Measurements from ENCODE around the gene F8.
"Not testable (repeated sequence)": the region's sequence is repeated elsewhere in the genome, so short reads cannot be mapped to it uniquely, and the experiment has no call there.

The F8 gene

GRCh38 chrX:155009994-155010472 is 12.5 kb downstream of the F8 start:
- no peak for DNase-seq (ENCODE audit: low read depth, low spot score)
- Histone ChIP-seq H3K27me3 (ENCODE audit: insufficient read depth, insufficient read length) (no peaks in the 10 kb centered on the region), H3K4me3 (ENCODE audit: insufficient read length, low read depth) (no peak overlapping the region), H3K4me1 (ENCODE audit: insufficient read depth, insufficient read length) (no peaks in the 10 kb centered on the region), H3K36me3 (ENCODE audit: insufficient read depth, insufficient read length, low read length) (no peaks in the 10 kb centered on the region), H3K9ac (ENCODE audit: insufficient read length, low read depth) (no peak overlapping the region), H3K9me3 (ENCODE audit: insufficient read depth, low read length) (no peaks in the 10 kb centered on the region)
- TF ChIP-seq ZNF274 (IDR thresholded peaks at IDR 0.05; ENCODE audit: low read depth, low read length) (no peak), YY1 (IDR thresholded peaks at IDR 0.05; ENCODE audit: insufficient read depth, insufficient read length) (no peak), SUZ12 (IDR thresholded peaks at IDR 0.05; ENCODE audit: extremely low read depth, insufficient read depth, insufficient read length) (no peak)

- H3K4me3 ChIP-seq (ENCODE audit: insufficient read length, low read depth); H3K9ac ChIP-seq (ENCODE audit: insufficient read length, low read depth); H3K4me1 ChIP-seq (ENCODE audit: insufficient read depth, insufficient read length); DNase-seq (ENCODE audit: low read depth, low spot score); H3K9me3 ChIP-seq (ENCODE audit: insufficient read depth, low read length); H3K36me3 ChIP-seq (ENCODE audit: insufficient read depth, insufficient read length, low read length); H3K27me3 ChIP-seq (ENCODE audit: insufficient read depth, insufficient read length): not testable (repeated sequence)
Observed at GRCh38 chrX:155008578-155008977, 13.9 kb downstream of the F8 start.

GRCh38 chrX:155006913-155007671 is 15.4 kb downstream of the F8 start:
- not testable (repeated sequence) for H3K9me3 ChIP-seq (ENCODE audit: insufficient read depth, low read length); H3K4me3 ChIP-seq (ENCODE audit: insufficient read length, low read depth); DNase-seq (ENCODE audit: low read depth, low spot score); H3K27me3 ChIP-seq (ENCODE audit: insufficient read depth, insufficient read length); H3K4me1 ChIP-seq (ENCODE audit: insufficient read depth, insufficient read length); H3K9ac ChIP-seq (ENCODE audit: insufficient read length, low read depth); H3K36me3 ChIP-seq (ENCODE audit: insufficient read depth, insufficient read length, low read length)

- not testable (repeated sequence) for H3K9me3 ChIP-seq (ENCODE audit: insufficient read depth, low read length); H3K4me1 ChIP-seq (ENCODE audit: insufficient read depth, insufficient read length); H3K4me3 ChIP-seq (ENCODE audit: insufficient read length, low read depth); H3K36me3 ChIP-seq (ENCODE audit: insufficient read depth, insufficient read length, low read length); H3K9ac ChIP-seq (ENCODE audit: insufficient read length, low read depth); H3K27me3 ChIP-seq (ENCODE audit: insufficient read depth, insufficient read length); DNase-seq (ENCODE audit: low read depth, low spot score)
Observed at GRCh38 chrX:155006379-155006778, 16.1 kb downstream of the F8 start.

- TF ChIP-seq YY1 (IDR thresholded peaks at IDR 0.05; ENCODE audit: insufficient read depth, insufficient read length) (no peak), SUZ12 (IDR thresholded peaks at IDR 0.05; ENCODE audit: extremely low read depth, insufficient read depth, insufficient read length) (no peak), ZNF274 (IDR thresholded peaks at IDR 0.05; ENCODE audit: low read depth, low read length) (no peak)
- Histone ChIP-seq H3K27me3 (ENCODE audit: insufficient read depth, insufficient read length) (no peaks in the 10 kb centered on the region), H3K9me3 (ENCODE audit: insufficient read depth, low read length) (no peaks in the 10 kb centered on the region), H3K36me3 (ENCODE audit: insufficient read depth, insufficient read length, low read length) (no peaks in the 10 kb centered on the region), H3K4me3 (ENCODE audit: insufficient read length, low read depth) (no peak overlapping the region), H3K9ac (ENCODE audit: insufficient read length, low read depth) (no peak overlapping the region), H3K4me1 (ENCODE audit: insufficient read depth, insufficient read length) (no peaks in the 10 kb centered on the region)
- no peak for DNase-seq (ENCODE audit: low read depth, low spot score)
Observed at GRCh38 chrX:155005190-155005589, 17.3 kb downstream of the F8 start.

GRCh38 chrX:155001873-155002272 is 20.6 kb downstream of the F8 start:
- H3K4me1 ChIP-seq (ENCODE audit: insufficient read depth, insufficient read length) = no peaks in the 10 kb centered on the region
- no peaks in the 10 kb centered on the region for H3K27me3 ChIP-seq (ENCODE audit: insufficient read depth, insufficient read length)
- no peak for DNase-seq (ENCODE audit: low read depth, low spot score)

DNA sequence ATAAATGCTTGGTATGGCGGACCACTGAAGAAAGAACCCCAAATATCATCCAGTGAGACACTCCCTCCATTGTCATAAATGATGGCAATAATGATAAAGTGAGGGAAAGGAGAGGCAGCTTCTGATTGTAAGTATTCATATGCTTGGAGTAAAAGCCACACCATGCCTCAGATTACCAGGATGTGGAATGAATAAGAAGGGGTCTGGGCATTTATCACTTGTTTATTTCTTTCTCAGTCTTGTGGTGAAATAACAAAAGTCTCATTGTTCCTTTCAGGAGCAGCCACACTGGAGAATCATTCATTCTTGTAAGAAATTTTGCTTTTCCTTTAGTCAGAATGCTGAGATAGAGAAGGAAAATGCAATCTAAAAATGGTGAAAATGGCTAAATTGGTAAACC is 21.7 kb downstream of the F8 start:
- no peaks in the 10 kb centered on the region for H3K9me3 ChIP-seq (ENCODE audit: insufficient read depth, low read length)

More at GRCh38 chrX:155001873-155002272, 20.6 kb downstream of the F8 start:
- Histone ChIP-seq H3K36me3 (ENCODE audit: insufficient read depth, insufficient read length, low read length) (no peaks in the 10 kb centered on the region), H3K4me3 (ENCODE audit: insufficient read length, low read depth) (no peak overlapping the region), H3K9ac (ENCODE audit: insufficient read length, low read depth) (no peak overlapping the region), H3K9me3 (ENCODE audit: insufficient read depth, low read length) (no peaks in the 10 kb centered on the region)
- no peak for TF ChIP-seq YY1 (IDR thresholded peaks at IDR 0.05; ENCODE audit: insufficient read depth, insufficient read length)

More for the DNA sequence above, 21.7 kb downstream of the F8 start:
- no peak for DNase-seq (ENCODE audit: low read depth, low spot score)
- H3K36me3 ChIP-seq (ENCODE audit: insufficient read depth, insufficient read length, low read length) = no peaks in the 10 kb centered on the region
- no peaks in the 10 kb centered on the region for H3K4me1 ChIP-seq (ENCODE audit: insufficient read depth, insufficient read length)
- H3K4me3 ChIP-seq (ENCODE audit: insufficient read length, low read depth) = no peak overlapping the region
- H3K27me3 ChIP-seq (ENCODE audit: insufficient read depth, insufficient read length) = no peaks in the 10 kb centered on the region
- H3K9ac ChIP-seq (ENCODE audit: insufficient read length, low read depth) = no peak overlapping the region
- TF ChIP-seq ZNF274 (IDR thresholded peaks at IDR 0.05; ENCODE audit: low read depth, low read length) (no peak), YY1 (IDR thresholded peaks at IDR 0.05; ENCODE audit: insufficient read depth, insufficient read length) (no peak), SUZ12 (IDR thresholded peaks at IDR 0.05; ENCODE audit: extremely low read depth, insufficient read depth, insufficient read length) (no peak)

Data from NT2/D1 (cell line).